Naive thymus-derived CD4-positive, alpha-beta T cell (primary cell): Measurements from ENCODE around the gene SLC43A1. TPM values are rescaled to one million over a fixed set of nuclear protein-coding genes. Genes with fewer than 3 reads are reported as not detected.

Experiments
- ATAC-seq: fragments of 150-1000 bp; cut with Tn5 transposase; 2 replicates; pipeline ENCODE4 v1.10.0; 2021; ENCODE audit warnings: mild to moderate bottlenecking, moderate library complexity
- CTCF ChIA-PET: fragments of 350-600 bp; sonication (Branson Sonifier 250); formaldehyde crosslinking; loops from one replicate; lab custom pipeline; 2021; ENCODE audit warnings: antibody characterized with exemption; lab: Charles Lee
- POLR2A ChIA-PET: fragments of 350-600 bp; sonication (Branson Sonifier 250); formaldehyde crosslinking; loops from one replicate; lab custom pipeline; 2021; ENCODE audit warnings: antibody characterized with exemption, inconsistent platforms; lab: Charles Lee
- DNase-seq, 9 donors: peaks; one replicate each; pipeline versions ENCODE4 v3.0.0 to v3.0.0-alpha.2; 2020 to 2022; ENCODE audit warnings: mixed read lengths in 1 of 9
- H3K27ac ChIP-seq: one replicate; pipeline ENCODE4 v1.7.0; 2013; ENCODE audit warnings: mild to moderate bottlenecking, low read depth, low read length, moderate library complexity
- H3K27me3 ChIP-seq, 2 donors: one replicate each; pipeline ENCODE4 v1.7.0; 2013; ENCODE audit warnings: low read length in 2 of 2, mild to moderate bottlenecking in 2 of 2, moderate library complexity in 2 of 2; ENCODE audit not compliant: control insufficient read depth in 2 of 2, insufficient read depth in 2 of 2
- H3K36me3 ChIP-seq, 3 experiments: 1 replicate in 2 of 3; 2 replicates in 1 of 3; pipeline ENCODE4 v1.7.0; 2013; ENCODE audit warnings: low read length in 3 of 3, mild to moderate bottlenecking in 3 of 3, moderate library complexity in 1 of 3; ENCODE audit not compliant: insufficient read depth in 3 of 3, control insufficient read depth in 2 of 3
- H3K4me1 ChIP-seq, 2 donors: one replicate each; pipeline ENCODE4 v1.7.0; 2013; ENCODE audit warnings: low read length in 2 of 2, mild to moderate bottlenecking in 2 of 2, moderate library complexity in 1 of 2; ENCODE audit not compliant: control insufficient read depth in 2 of 2, insufficient read depth in 2 of 2
- H3K4me3 ChIP-seq: 2 replicates; pipeline ENCODE4 v1.7.0; 2013; ENCODE audit warnings: mild to moderate bottlenecking, low read length
- H3K9me3 ChIP-seq, 3 experiments: 1 replicate in 2 of 3; 2 replicates in 1 of 3; pipeline ENCODE4 v1.7.0; 2013; ENCODE audit warnings: low read length in 3 of 3; ENCODE audit not compliant: control insufficient read depth in 2 of 3
- H3K27ac Mint-ChIP-seq, 9 donors: one replicate each; pipeline ENCODE4 v1.8.0; 2020 to 2022; ENCODE audit warnings: mixed read lengths in 9 of 9, mild to moderate bottlenecking in 8 of 9, moderate library complexity in 5 of 9, inconsistent platforms in 2 of 9
- H3K27me3 Mint-ChIP-seq, 5 donors: one replicate each; pipeline ENCODE4 v1.8.0; 2021 to 2022; ENCODE audit warnings: mixed read lengths in 5 of 5, mild to moderate bottlenecking in 1 of 5
- H3K36me3 Mint-ChIP-seq, 5 donors: one replicate each; pipeline ENCODE4 v1.8.0; 2020 to 2022; ENCODE audit warnings: mixed read lengths in 5 of 5, mild to moderate bottlenecking in 3 of 5, inconsistent platforms in 1 of 5
- H3K4me1 Mint-ChIP-seq, 7 donors: one replicate each; pipeline ENCODE4 v1.8.0; 2020 to 2022; ENCODE audit warnings: mixed read lengths in 7 of 7, mild to moderate bottlenecking in 3 of 7, inconsistent platforms in 1 of 7
- H3K4me3 Mint-ChIP-seq, 10 donors: one replicate each; pipeline ENCODE4 v1.8.0; 2020 to 2022; ENCODE audit warnings: mild to moderate bottlenecking in 10 of 10, mixed read lengths in 10 of 10, moderate library complexity in 6 of 10, inconsistent platforms in 2 of 10
- H3K9me3 Mint-ChIP-seq, 11 donors: one replicate each; pipeline ENCODE4 v1.8.0; 2020 to 2022; ENCODE audit warnings: mixed read lengths in 11 of 11, mild to moderate bottlenecking in 4 of 11, inconsistent platforms in 1 of 11, moderate library complexity in 1 of 11
- intact Hi-C, 2 donors: fragments of 100-400 bp; cut with micrococcal nuclease; formaldehyde crosslinking; loops; one replicate each; pipeline ENCODE4 v1.15.1; 2023
- polyA plus RNA-seq, 2 donors: library from polyadenylated mRNA; unstranded; fragments of 300-500 nt; fragmentation: Illumina TruSeq; gene quantifications; one replicate each; pipeline ENCODE4 v1.2.3, GENCODE V29; 2021
- total RNA-seq, 6 experiments: library from RNA in 5 of 6; stranded (reverse) in 5 of 6; gene quantifications; 1 replicate in 5 of 6; 2 replicates in 1 of 6; pipeline ENCODE4 v1.2.3 and lab custom pipeline; 2021 to 2026

The SLC43A1 gene
- total and polyA plus RNA-seq, 7 experiments from 2014 or later, result 10.1 to 19.2 (median 15.4) TPM

- peaks cover 0 to 8% of the 10 kb centered on the region in 2 donors for H3K4me1 ChIP-seq
- H3K9me3 Mint-ChIP-seq, result peaks cover 0 to 5% (median 0%) of the 10 kb centered on the region in 11 donors
- DNase-seq, result no peak
- H3K4me3 Mint-ChIP-seq, result no peak overlapping the region
- H3K36me3 Mint-ChIP-seq, result peaks cover 0 to 6% (median 0%) of the 10 kb centered on the region in 5 donors
- H3K27ac Mint-ChIP-seq, result peak overlapping the region in 1 of 9 donors; percentile 1
- peaks cover 0 to 13% (median 10%) of the 10 kb centered on the region in 7 donors for H3K4me1 Mint-ChIP-seq
- no peaks in the 10 kb centered on the region for H3K27me3 Mint-ChIP-seq
- no peak overlapping the region for H3K4me3 ChIP-seq
- no peak for ATAC-seq
- H3K27ac ChIP-seq, result no peak overlapping the region
- H3K27me3 ChIP-seq, result no peaks in the 10 kb centered on the region
- intact Hi-C loops, result no loop called here
- POLR2A ChIA-PET, result interaction anchor here (0.7 to 2.0 kb wide), 2 partner anchors 9 to 70 kb away, joined by 3 to 12 read pairs; partner anchors contain the start of gene SLC43A1
- CTCF ChIA-PET, result interaction anchor here (0.9 to 9.1 kb wide), 3 partner anchors 30 to 66 kb away, joined by 11 to 286 read pairs (median 107); partner anchors contain the start of gene RTN4RL2
- H3K9me3 ChIP-seq, result no peaks in the 10 kb centered on the region
- H3K36me3 ChIP-seq, result peaks cover 0 to under 1% (median 0%) of the 10 kb centered on the region in 3 experiments
These were observed 7.9 kb upstream of the SLC43A1 start for GRCh38 chr11:57523419-57523818.

DNA sequence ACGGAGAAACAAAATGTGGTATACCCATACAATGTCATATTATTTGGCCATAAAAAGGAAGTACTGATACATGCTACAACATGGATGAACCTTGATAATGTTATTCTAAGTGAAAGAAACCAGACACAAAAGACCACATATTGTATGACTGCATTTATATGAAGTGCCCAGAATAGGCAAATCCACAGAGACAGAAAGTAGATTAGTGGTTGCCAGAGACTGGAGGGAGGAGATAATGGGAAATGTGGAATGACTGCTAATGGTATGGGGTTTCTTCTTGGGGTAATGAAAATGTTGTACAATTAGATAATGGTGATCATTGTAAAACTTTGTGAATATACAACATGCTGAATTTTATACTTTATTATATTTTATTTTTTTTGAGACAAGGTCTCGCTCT is 5.6 kb upstream of the SLC43A1 start:
- intact Hi-C loops, result no loop called here
- Histone ChIP-seq H3K36me3 (no peaks in the 10 kb centered on the region), H3K9me3 (no peaks in the 10 kb centered on the region), H3K4me1 (no peaks in the 10 kb centered on the region), H3K27ac (no peak overlapping the region), H3K4me3 (no peak overlapping the region), H3K27me3 (no peaks in the 10 kb centered on the region)
- Mint-ChIP-seq H3K9me3 (peaks cover 0 to 5% (median 0%) of the 10 kb centered on the region in 11 donors), H3K4me1 (peaks cover under 1 to 4% (median 2%) of the 10 kb centered on the region in 7 donors), H3K27me3 (peaks cover 0 to 7% (median 0%) of the 10 kb centered on the region in 5 donors), H3K36me3 (peaks cover 0 to 4% (median 0%) of the 10 kb centered on the region in 5 donors), H3K4me3 (no peak overlapping the region), H3K27ac (no peak overlapping the region)
- no peak for ATAC-seq
- DNase-seq, result no peak
- CTCF ChIA-PET, result interaction anchor here (0.6 to 2.1 kb wide), 5 partner anchors 15 to 175 kb away, joined by 3 to 12 read pairs (median 4); no protein-coding TSS in a partner anchor
- POLR2A ChIA-PET, result no interaction called here

DNA sequence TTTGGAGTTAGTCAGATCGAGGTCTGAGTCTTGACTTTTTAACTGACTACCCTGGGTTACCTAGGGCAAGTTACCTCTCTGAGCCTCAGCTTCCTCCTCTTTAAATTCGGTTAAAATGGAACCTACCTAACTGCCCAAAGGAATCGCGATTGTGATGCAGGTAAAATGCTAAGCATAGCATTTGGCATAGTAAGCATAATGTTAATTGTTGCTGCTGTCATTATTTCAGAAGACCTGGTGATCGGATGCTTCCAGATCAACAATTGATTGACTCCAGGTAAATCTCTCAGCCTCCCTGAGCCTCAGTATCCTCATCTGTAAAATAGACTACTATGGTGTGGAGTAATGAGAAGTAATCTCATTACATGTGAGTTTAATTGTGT is 550 bp upstream of the SLC43A1 start:
- Histone ChIP-seq H3K4me1 (peaks cover 5 to 7% of the 10 kb centered on the region in 2 donors), H3K9me3 (no peaks in the 10 kb centered on the region), H3K36me3 (peaks cover 0 to 12% (median 0%) of the 10 kb centered on the region in 3 experiments), H3K4me3 (peak overlapping the region; percentile 63), H3K27ac (peak overlapping the region; percentile 63), H3K27me3 (no peaks in the 10 kb centered on the region)
- Mint-ChIP-seq H3K4me3 (peak overlapping the region; percentile 89 to 99 (median 98)), H3K27ac (peak overlapping the region; percentile 23 to 93 (median 73)), H3K9me3 (no peaks in the 10 kb centered on the region), H3K27me3 (peaks cover 0 to 10% (median 0%) of the 10 kb centered on the region in 5 donors), H3K36me3 (no peaks in the 10 kb centered on the region), H3K4me1 (peaks cover 19 to 31% (median 29%) of the 10 kb centered on the region in 7 donors)
- no peak for ATAC-seq
- DNase-seq, result no peak
- POLR2A ChIA-PET, result interaction anchor here (1.0 to 3.1 kb wide), 5 partner anchors 8 to 91 kb away, joined by 3 to 12 read pairs (median 5); no protein-coding TSS in a partner anchor
- CTCF ChIA-PET, result interaction anchor here (0.9 to 5.3 kb wide), 5 partner anchors 9 to 128 kb away, joined by 3 to 43 read pairs (median 4); no protein-coding TSS in a partner anchor
- intact Hi-C loops, result no loop called here

- H3K9me3 Mint-ChIP-seq, result no peaks in the 10 kb centered on the region
- ATAC-seq (peak; percentile 57), DNase-seq (peak; percentile 26 to 65 (median 39))
- H3K9me3 ChIP-seq, result no peaks in the 10 kb centered on the region
- peak overlapping the region; percentile 55 to 89 (median 74) for H3K27ac Mint-ChIP-seq
- H3K27ac ChIP-seq, result peak overlapping the region; percentile 63
- no peaks in the 10 kb centered on the region for H3K36me3 Mint-ChIP-seq
- peak overlapping the region; percentile 63 for H3K4me3 ChIP-seq
- CTCF ChIA-PET, result interaction anchor here (0.7 to 5.3 kb wide), 4 partner anchors 13 to 56 kb away, joined by 3 to 43 read pairs (median 20); no protein-coding TSS in a partner anchor
- peaks cover 0 to 10% (median 0%) of the 10 kb centered on the region in 5 donors for H3K27me3 Mint-ChIP-seq
- intact Hi-C loops, result loop anchor here (1.0 to 5.0 kb wide), 6 partner anchors 13 to 1063 kb away; partner anchors contain the start of genes LPXN (in 1 of the 2), TIMM10 (in 1 of the 2) and ZFP91 (in 1 of the 2)
- H3K27me3 ChIP-seq, result no peaks in the 10 kb centered on the region
- H3K4me1 Mint-ChIP-seq, result peaks cover 21 to 34% (median 29%) of the 10 kb centered on the region in 7 donors
- POLR2A ChIA-PET, result interaction anchor here (0.6 to 3.1 kb wide), 10 partner anchors 9 to 1009 kb away, joined by 3 to 12 read pairs (median 4); partner anchors contain the start of gene UBE2L6
- H3K4me1 ChIP-seq, result peaks cover 5 to 7% of the 10 kb centered on the region in 2 donors
- H3K36me3 ChIP-seq, result peaks cover 0 to 12% (median 0%) of the 10 kb centered on the region in 3 experiments
- H3K4me3 Mint-ChIP-seq, result peak overlapping the region; percentile 95 to 99 (median 98)
These were observed 767 bp downstream of the SLC43A1 start for GRCh38 chr11:57514538-57515331.

GRCh38 chr11:57513911-57514537 is 1.5 kb downstream of the SLC43A1 start:
- intact Hi-C loops, result loop anchor here (1.0 to 5.0 kb wide), 5 partner anchors 16 to 1063 kb away; partner anchors contain the start of genes LPXN (in 1 of the 2), TIMM10 (in 1 of the 2) and ZFP91 (in 1 of the 2)
- ATAC-seq (peak; percentile 59), DNase-seq (peak in 6 of 9 donors; percentile 21 to 38 (median 30))
- H3K27me3 Mint-ChIP-seq, result peaks cover 0 to 10% (median 0%) of the 10 kb centered on the region in 5 donors
- H3K27ac Mint-ChIP-seq, result peak overlapping the region in 8 of 9 donors; percentile 36 to 74 (median 61)
- H3K36me3 Mint-ChIP-seq, result no peaks in the 10 kb centered on the region
- H3K36me3 ChIP-seq, result peaks cover 0 to 12% (median 0%) of the 10 kb centered on the region in 3 experiments
- H3K4me1 Mint-ChIP-seq, result peaks cover 23 to 36% (median 30%) of the 10 kb centered on the region in 7 donors
- no peaks in the 10 kb centered on the region for H3K27me3 ChIP-seq
- peak overlapping the region; percentile 63 for H3K27ac ChIP-seq
- no peaks in the 10 kb centered on the region for H3K9me3 Mint-ChIP-seq
- peaks cover 5 to 7% of the 10 kb centered on the region in 2 donors for H3K4me1 ChIP-seq
- no peaks in the 10 kb centered on the region for H3K9me3 ChIP-seq
- H3K4me3 ChIP-seq, result peak overlapping the region; percentile 63
- ChIA-PET POLR2A (interaction anchor here (0.8 to 3.1 kb wide), 7 partner anchors 10 to 1010 kb away, joined by 3 to 12 read pairs (median 4); partner anchors contain the start of gene UBE2L6), CTCF (interaction anchor here (0.7 to 5.3 kb wide), 5 partner anchors 12 to 55 kb away, joined by 3 to 43 read pairs (median 3); no protein-coding TSS in a partner anchor)
- H3K4me3 Mint-ChIP-seq, result peak overlapping the region; percentile 95 to 99 (median 98)
